ENCODE data around the gene RBBP7. TPM values are rescaled to one million over a fixed set of nuclear protein-coding genes. Genes with fewer than 3 reads are reported as not detected.
A peak's percentile ranks its signal among the peaks of the same experiment; 100 is the strongest.

The RBBP7 gene
- total RNA-seq, 2 experiments from 2014 or later = 197 to 201 TPM

GRCh38 chrX:16885628-16886027 is 15.5 kb upstream of the RBBP7 start:
- Mint-ChIP-seq H3K27me3 (no peaks in the 10 kb centered on the region), H3K9me3 (no peaks in the 10 kb centered on the region), H3K27ac (no peak overlapping the region), H3K36me3 (ENCODE audit: low read depth) (no peaks in the 10 kb centered on the region), H3K4me1 (ENCODE audit: low read depth) (peaks cover 15% of the 10 kb centered on the region), H3K4me3 (no peak overlapping the region)
- ATAC-seq = no peak
- no peak for TF ChIP-seq CTCF (IDR thresholded peaks at IDR 0.05)
- ChIA-PET POLR2A (interaction anchor here (1.2 kb wide), 1 partner anchor 14 kb away, joined by 4 read pairs; no protein-coding TSS in a partner anchor), CTCF (interaction anchor here (0.7 to 3.4 kb wide), 3 partner anchors 11 to 161 kb away, joined by 3 to 15 read pairs (median 5); no protein-coding TSS in a partner anchor)
- intact Hi-C loops (cut with micrococcal nuclease) = loop anchor here (10.0 kb wide), 1 partner anchor 159 kb away; no protein-coding TSS in a partner anchor
- DNase-seq = no peak

DNA sequence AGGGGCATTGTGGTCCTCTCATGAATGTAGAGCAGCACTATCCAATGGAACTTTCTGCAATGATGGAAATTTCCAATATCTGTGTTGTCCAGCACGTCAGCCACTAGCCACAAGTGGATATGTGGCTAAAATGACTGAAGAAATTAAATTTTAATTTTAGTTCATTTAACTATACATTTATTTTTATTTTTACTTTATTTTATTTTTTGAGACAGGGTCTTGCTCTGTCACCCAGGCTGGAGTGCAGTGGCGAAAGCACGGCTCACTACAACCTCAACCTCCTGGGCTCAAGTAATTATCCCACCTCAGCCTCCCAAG is 13.3 kb upstream of the RBBP7 start:
- Mint-ChIP-seq H3K4me1 (ENCODE audit: low read depth) (peaks cover 7% of the 10 kb centered on the region), H3K27me3 (no peaks in the 10 kb centered on the region), H3K4me3 (no peak overlapping the region), H3K27ac (no peak overlapping the region), H3K9me3 (no peaks in the 10 kb centered on the region), H3K36me3 (ENCODE audit: low read depth) (no peaks in the 10 kb centered on the region)
- DNase-seq (no peak), ATAC-seq (no peak)
- ChIA-PET POLR2A (interaction anchor here (0.8 to 1.7 kb wide), 4 partner anchors 12 to 163 kb away, joined by 4 to 7 read pairs (median 5); no protein-coding TSS in a partner anchor), CTCF (interaction anchor here (1.0 to 5.2 kb wide), 9 partner anchors 9 to 199 kb away, joined by 3 to 63 read pairs (median 9); partner anchors contain the start of gene REPS2)
- intact Hi-C loops (cut with micrococcal nuclease) = loop anchor here (10.0 kb wide), 1 partner anchor 161 kb away; no protein-coding TSS in a partner anchor
- peak; percentile 31 for TF ChIP-seq CTCF (IDR thresholded peaks at IDR 0.05)

DNA sequence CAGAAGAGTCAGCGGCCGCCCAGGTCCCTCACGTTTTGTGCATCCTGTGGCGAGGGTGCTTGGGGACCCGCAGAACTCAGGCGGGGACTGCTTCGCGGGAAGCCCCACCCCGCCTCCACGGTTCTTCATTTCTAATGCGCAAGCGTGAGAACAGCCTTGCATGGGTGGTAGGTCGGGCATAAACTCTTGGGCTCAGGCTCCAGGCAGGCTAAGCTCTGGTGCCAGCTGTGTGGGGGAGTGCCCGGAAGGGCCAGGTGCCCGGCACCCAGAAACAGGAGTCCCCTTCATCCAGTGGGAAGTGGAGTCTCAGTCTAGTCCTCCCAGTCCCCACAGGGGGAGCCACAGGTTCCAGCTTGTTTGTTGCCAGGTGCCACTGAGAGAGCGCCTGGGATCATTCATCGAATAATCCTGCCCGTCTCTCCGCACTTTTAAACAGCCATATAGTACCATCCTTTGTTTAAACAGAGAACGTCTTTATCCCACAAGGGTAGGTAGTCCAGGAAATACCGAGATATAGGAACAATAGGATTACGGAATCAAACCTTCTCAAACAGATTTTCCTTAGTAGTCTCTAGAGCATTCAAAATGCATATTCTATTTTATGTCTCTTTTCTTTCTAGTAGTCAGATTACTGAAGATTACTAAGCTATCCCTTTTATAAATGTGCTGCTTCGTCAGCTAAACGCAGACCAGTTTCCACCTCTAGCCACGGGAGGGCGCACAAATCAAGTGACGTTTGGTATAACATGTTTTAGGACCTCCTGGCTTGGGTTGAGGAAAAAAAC is 12.7 kb upstream of the RBBP7 start:
- peak overlapping the region; percentile 77 for H3K27ac Mint-ChIP-seq
- H3K27me3 Mint-ChIP-seq = no peaks in the 10 kb centered on the region
- POLR2A ChIA-PET = interaction anchor here (0.8 to 1.7 kb wide), 6 partner anchors 10 to 164 kb away, joined by 3 to 7 read pairs (median 5); partner anchors contain the start of gene REPS2
- peak; percentile 71 for TF ChIP-seq CTCF (IDR thresholded peaks at IDR 0.05)
- H3K4me3 Mint-ChIP-seq = peak overlapping the region; percentile 72
- peak; percentile 86 for DNase-seq
- H3K36me3 Mint-ChIP-seq (ENCODE audit: low read depth) = no peaks in the 10 kb centered on the region
- CTCF ChIA-PET = interaction anchor here (1.0 to 5.2 kb wide), 11 partner anchors 9 to 200 kb away, joined by 3 to 63 read pairs (median 5); partner anchors contain the start of gene REPS2
- intact Hi-C loops (cut with micrococcal nuclease) = loop anchor here (10.0 kb wide), 1 partner anchor 162 kb away; no protein-coding TSS in a partner anchor
- ATAC-seq = peak; percentile 87
- H3K4me1 Mint-ChIP-seq (ENCODE audit: low read depth) = peaks cover 5% of the 10 kb centered on the region
- H3K9me3 Mint-ChIP-seq = no peaks in the 10 kb centered on the region

GRCh38 chrX:16882169-16882568 is 12.0 kb upstream of the RBBP7 start:
- Mint-ChIP-seq H3K27me3 (no peaks in the 10 kb centered on the region), H3K4me1 (ENCODE audit: low read depth) (peaks cover 5% of the 10 kb centered on the region), H3K36me3 (ENCODE audit: low read depth) (no peaks in the 10 kb centered on the region), H3K4me3 (peak overlapping the region; percentile 72), H3K9me3 (no peaks in the 10 kb centered on the region), H3K27ac (peak overlapping the region; percentile 75)
- CTCF ChIA-PET = interaction anchor here (0.8 to 5.2 kb wide), 11 partner anchors 8 to 200 kb away, joined by 3 to 63 read pairs (median 5); partner anchors contain the start of gene REPS2
- ATAC-seq (peak; percentile 47), DNase-seq (peak; percentile 54)
- TF ChIP-seq CTCF (IDR thresholded peaks at IDR 0.05) = no peak
- POLR2A ChIA-PET = interaction anchor here (1.2 to 1.7 kb wide), 4 partner anchors 9 to 65 kb away, joined by 3 to 7 read pairs (median 6); partner anchors contain the start of gene REPS2
- intact Hi-C loops (cut with micrococcal nuclease) = loop anchor here (10.0 kb wide), 1 partner anchor 163 kb away; no protein-coding TSS in a partner anchor

DNA sequence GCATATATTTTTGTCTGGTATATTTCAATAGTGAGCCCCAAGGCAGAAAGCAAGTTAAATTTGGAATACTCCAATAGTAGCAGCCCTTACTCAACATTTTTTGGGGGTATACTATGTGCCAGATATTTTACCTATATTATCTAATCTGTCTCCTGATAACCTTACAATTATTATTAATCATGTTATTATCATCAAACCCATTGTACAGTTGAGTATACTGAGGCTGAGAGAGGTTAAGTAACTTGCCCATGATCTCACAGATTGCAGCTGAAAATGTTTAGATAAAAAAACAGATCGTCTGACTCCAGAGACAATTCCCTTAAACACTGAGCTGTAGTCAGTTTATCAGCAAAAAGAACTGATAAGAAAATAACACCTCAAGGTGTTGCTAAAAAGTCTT is 6.5 kb upstream of the RBBP7 start:
- ATAC-seq (no peak), DNase-seq (no peak)
- Mint-ChIP-seq H3K9me3 (no peaks in the 10 kb centered on the region), H3K4me1 (ENCODE audit: low read depth) (peaks cover 1% of the 10 kb centered on the region), H3K36me3 (ENCODE audit: low read depth) (no peaks in the 10 kb centered on the region), H3K27ac (no peak overlapping the region), H3K27me3 (no peaks in the 10 kb centered on the region), H3K4me3 (no peak overlapping the region)
- intact Hi-C loops (cut with micrococcal nuclease) = no loop called here
- POLR2A ChIA-PET = no interaction called here
- CTCF ChIA-PET = no interaction called here
- no peak for TF ChIP-seq CTCF (IDR thresholded peaks at IDR 0.05)

All from activated CD8-positive, alpha-beta T cell treated with anti-CD3 and anti-CD28 coated beads for 36 hours (primary cell).